Fibroblast of villous mesenchyme (primary cell): ENCODE measurements around the gene GPBP1. TPM values are rescaled to one million over a fixed set of nuclear protein-coding genes. Genes with fewer than 3 reads are reported as not detected.
"Not testable (repeated sequence)": the region's sequence is repeated elsewhere in the genome, so short reads cannot be mapped to it uniquely, and the experiment has no call there.

ENCODE experiments used
- DNase-seq: peaks from one replicate; pipeline ENCODE4 v3.0.0-alpha.2; 2010; ENCODE audit warnings: low read depth
- H3K4me3 ChIP-seq: 2 replicates; pipeline ENCODE4 v1.5.1; 2011; ENCODE audit warnings: low read depth, mild to moderate bottlenecking, low read length
- CTCF ChIP-seq: IDR thresholded peaks from 2 replicates; pipeline ENCODE4 v1.5.1; 2012; ENCODE audit warnings: low read depth, mild to moderate bottlenecking, low read length; ENCODE audit not compliant: insufficient read depth
- total RNA-seq: library from RNA; depleted of rRNA; stranded (reverse); fragments of >200 nt; gene quantifications from 2 replicates; pipeline ENCODE4 v1.2.3, GENCODE V29; 2012

GPBP1 gene
- total RNA-seq, 1 donor, result 73.0 TPM

GRCh38 chr5:57303985-57304384 lies 130.1 kb downstream of the GPBP1 start:
- no peak overlapping the region for H3K4me3 ChIP-seq
- no peak for DNase-seq
- no peak for TF ChIP-seq CTCF

GRCh38 chr5:57304931-57305330 lies 131.1 kb downstream of the GPBP1 start:
- DNase-seq, result no peak
- no peak for TF ChIP-seq CTCF
- no peak overlapping the region for H3K4me3 ChIP-seq

- no peak for TF ChIP-seq CTCF
- no peak overlapping the region for H3K4me3 ChIP-seq
- DNase-seq, result no peak
These were observed 132.5 kb downstream of the GPBP1 start for GRCh38 chr5:57306359-57306758.

GRCh38 chr5:57307516-57307915 lies 133.7 kb downstream of the GPBP1 start:
- no peak for TF ChIP-seq CTCF
- H3K4me3 ChIP-seq, result no peak overlapping the region
- DNase-seq, result no peak

GRCh38 chr5:57309022-57309421 lies 135.2 kb downstream of the GPBP1 start:
- not testable (repeated sequence) for H3K4me3 ChIP-seq, DNase-seq

GRCh38 chr5:57311251-57311650 lies 137.4 kb downstream of the GPBP1 start:
- TF ChIP-seq CTCF, result no peak
- no peak for DNase-seq
- no peak overlapping the region for H3K4me3 ChIP-seq

GRCh38 chr5:57311921-57312735 lies 138.3 kb downstream of the GPBP1 start:
- TF ChIP-seq CTCF, result no peak
- DNase-seq, result no peak
- H3K4me3 ChIP-seq, result no peak overlapping the region
